ENCODE results near the gene THSD4.

The THSD4 gene

DNA sequence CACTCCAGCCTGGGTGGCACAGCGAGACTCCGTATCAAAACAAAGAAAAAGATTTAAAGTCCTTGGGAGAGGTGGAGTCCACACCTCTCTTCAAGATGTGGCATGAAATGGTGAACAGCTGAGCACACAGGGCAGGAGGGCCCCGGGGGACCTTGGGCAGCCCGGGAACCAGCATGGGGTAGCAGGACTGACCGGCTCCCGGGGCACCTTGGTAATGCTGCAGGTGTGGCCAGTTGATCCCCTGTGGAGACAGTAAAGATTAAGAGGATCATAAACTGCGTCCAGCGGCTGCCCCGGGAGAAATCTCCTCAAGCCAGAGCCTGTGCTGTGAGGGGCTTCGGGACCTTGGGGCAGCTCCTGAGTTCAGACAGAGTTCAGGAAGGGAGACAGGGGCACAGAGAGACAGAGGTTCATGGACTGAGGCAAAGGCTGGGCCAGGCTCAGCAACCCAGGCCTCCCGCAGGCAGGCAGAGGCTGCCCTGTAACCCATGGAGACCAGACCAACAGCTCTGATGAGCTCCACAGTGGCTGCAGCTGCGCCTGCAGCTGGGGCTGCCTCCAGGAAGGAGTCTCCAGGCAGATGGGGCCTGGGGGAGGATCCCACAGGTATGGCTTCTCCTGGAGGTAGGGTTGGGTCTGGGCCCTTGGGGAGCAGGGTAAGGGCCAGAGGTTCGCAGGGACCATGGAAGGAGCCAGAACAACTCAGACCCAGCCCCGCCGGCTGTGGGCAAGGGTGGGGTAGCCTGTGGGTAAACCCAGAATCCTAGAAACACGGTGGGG is 695.2 kb downstream of the THSD4 start, which contains the start of gene NR2E3:
Gene NR2E3, plus strand, starts transcription at position 299 of the 780 bp plus-strand sequence. Its CDS starts 190 bp downstream, at position 489.
- TF ChIP-seq, protein P1, sequence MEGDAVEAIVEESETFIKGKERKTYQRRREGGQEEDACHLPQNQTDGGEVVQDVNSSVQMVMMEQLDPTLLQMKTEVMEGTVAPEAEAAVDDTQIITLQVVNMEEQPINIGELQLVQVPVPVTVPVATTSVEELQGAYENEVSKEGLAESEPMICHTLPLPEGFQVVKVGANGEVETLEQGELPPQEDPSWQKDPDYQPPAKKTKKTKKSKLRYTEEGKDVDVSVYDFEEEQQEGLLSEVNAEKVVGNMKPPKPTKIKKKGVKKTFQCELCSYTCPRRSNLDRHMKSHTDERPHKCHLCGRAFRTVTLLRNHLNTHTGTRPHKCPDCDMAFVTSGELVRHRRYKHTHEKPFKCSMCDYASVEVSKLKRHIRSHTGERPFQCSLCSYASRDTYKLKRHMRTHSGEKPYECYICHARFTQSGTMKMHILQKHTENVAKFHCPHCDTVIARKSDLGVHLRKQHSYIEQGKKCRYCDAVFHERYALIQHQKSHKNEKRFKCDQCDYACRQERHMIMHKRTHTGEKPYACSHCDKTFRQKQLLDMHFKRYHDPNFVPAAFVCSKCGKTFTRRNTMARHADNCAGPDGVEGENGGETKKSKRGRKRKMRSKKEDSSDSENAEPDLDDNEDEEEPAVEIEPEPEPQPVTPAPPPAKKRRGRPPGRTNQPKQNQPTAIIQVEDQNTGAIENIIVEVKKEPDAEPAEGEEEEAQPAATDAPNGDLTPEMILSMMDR (IDR thresholded peaks at IDR 0.05; ENCODE audit: low read depth, low read length), result no peak

DNA sequence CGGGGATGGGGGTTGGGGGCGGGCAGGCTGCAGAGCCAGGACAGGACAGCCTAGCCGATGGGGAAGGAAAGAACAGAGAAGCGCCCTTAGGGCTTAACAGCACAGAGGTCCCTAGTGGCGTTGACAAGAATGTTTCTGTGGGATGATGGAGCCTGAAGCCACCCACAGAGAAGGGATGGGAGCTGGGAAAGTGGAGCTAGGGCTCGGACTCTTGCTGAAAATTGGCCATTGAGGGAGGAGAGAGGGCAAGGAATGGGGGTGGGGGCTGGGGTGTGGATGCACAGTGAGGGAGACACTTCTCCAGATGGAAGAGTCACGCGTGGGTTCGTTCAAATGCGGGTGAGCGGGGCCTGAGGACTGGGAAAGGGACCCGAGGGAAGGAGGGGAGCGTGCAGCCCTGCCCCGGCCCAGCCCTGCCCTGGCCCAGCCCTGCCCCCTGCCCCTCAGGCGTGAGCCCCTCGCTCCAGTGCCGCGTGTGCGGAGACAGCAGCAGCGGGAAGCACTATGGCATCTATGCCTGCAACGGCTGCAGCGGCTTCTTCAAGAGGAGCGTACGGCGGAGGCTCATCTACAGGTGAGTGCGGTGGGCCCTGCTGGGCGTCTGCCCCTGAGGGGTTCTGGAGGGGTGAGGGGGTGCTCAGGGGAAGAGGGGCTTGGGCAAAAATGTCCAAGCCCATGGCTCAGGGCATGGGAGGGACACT is 695.9 kb downstream of the THSD4 start:
- H3K4me3 ChIP-seq (ENCODE audit: low read depth, low read length), result no peak overlapping the region

More for the DNA sequence above, 695.2 kb downstream of the THSD4 start, which contains the start of gene NR2E3:
- Histone ChIP-seq H3K36me3 (no peaks in the 10 kb centered on the region), H3K27me3 (ENCODE audit: insufficient read depth, low read depth, severe bottlenecking) (peaks cover 10% of the 10 kb centered on the region), H3K4me3 (ENCODE audit: low read depth, low read length) (no peak within 1 kb of the TSS), H3K9me3 (ENCODE audit: severe bottlenecking) (no peaks in the 10 kb centered on the region), H3K27ac (no peak within 1 kb of the TSS)
- peak; percentile 60 for DNase-seq

DNA sequence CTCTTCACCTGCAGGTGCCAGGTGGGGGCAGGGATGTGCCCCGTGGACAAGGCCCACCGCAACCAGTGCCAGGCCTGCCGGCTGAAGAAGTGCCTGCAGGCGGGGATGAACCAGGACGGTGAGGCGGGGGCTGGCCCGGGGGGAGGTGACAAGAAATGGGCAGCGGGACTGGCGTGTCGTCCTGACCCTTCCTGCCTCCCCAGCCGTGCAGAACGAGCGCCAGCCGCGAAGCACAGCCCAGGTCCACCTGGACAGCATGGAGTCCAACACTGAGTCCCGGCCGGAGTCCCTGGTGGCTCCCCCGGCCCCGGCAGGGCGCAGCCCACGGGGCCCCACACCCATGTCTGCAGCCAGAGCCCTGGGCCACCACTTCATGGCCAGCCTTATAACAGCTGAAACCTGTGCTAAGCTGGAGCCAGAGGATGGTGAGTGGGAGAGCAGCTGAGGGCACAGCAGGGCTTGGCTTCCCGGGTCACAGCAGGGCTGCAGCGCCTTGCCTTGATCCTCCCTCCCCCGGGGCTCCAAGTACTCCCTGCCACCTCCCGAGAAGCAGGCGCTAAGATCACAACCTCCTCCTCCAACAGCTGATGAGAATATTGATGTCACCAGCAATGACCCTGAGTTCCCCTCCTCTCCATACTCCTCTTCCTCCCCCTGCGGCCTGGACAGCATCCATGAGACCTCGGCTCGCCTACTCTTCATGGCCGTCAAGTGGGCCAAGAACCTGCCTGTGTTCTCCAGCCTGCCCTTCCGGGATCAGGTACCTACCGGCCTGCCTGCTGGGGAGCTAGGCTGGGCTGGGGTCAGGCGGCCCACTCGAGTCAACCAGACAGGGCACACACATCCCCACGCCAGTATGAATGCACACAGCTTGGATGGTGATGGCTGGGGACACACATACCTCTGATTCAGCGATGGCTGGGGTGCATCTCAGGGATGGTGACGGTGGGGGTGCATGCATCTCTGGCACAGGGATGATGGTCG is 696.8 kb downstream of the THSD4 start:
- Histone ChIP-seq H3K27ac (no peak overlapping the region), H3K9me3 (ENCODE audit: severe bottlenecking) (no peaks in the 10 kb centered on the region), H3K36me3 (no peaks in the 10 kb centered on the region), H3K27me3 (ENCODE audit: insufficient read depth, low read depth, severe bottlenecking) (peaks cover 10% of the 10 kb centered on the region), H3K4me3 (ENCODE audit: low read depth, low read length) (no peak overlapping the region)
- TF ChIP-seq, protein P1 (IDR thresholded peaks at IDR 0.05; ENCODE audit: low read depth, low read length), result no peak
- peak; percentile 41 for DNase-seq

More for the DNA sequence above, 695.9 kb downstream of the THSD4 start:
- DNase-seq, result no peak
- H3K27me3 ChIP-seq (ENCODE audit: insufficient read depth, low read depth, severe bottlenecking), result peaks cover 10% of the 10 kb centered on the region
- no peaks in the 10 kb centered on the region for H3K36me3 ChIP-seq
- no peak overlapping the region for H3K27ac ChIP-seq
- no peaks in the 10 kb centered on the region for H3K9me3 ChIP-seq (ENCODE audit: severe bottlenecking)
- TF ChIP-seq, protein P1 (IDR thresholded peaks at IDR 0.05; ENCODE audit: low read depth, low read length), result no peak

DNA sequence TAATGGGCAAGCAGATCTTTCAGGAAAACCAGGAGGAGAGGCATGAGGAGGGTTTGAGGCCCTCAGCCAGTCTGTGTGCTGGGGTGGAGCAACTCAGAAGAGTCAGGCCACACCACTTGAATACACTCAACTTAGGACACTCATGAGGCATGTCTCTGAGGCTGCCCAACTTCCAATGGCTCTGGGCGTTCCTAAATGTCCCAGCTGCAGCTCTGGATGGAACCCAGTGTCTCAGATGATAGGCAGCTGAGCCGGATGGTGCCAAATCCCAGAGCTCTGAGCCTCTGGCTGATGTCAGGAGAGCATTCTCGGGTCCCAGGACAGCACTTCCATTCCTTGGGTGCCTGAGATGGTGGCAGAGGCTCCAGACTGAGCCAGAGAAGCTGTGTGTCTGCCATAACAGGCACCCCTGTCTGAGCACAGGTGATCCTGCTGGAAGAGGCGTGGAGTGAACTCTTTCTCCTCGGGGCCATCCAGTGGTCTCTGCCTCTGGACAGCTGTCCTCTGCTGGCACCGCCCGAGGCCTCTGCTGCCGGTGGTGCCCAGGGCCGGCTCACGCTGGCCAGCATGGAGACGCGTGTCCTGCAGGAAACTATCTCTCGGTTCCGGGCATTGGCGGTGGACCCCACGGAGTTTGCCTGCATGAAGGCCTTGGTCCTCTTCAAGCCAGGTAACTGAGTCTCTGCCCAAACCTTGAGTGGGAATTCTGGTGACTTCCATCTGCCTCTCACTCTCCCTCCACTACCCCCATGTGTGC is 697.9 kb downstream of the THSD4 start:
- no peaks in the 10 kb centered on the region for H3K36me3 ChIP-seq

More for the DNA sequence above, 697.9 kb downstream of the THSD4 start:
- Histone ChIP-seq H3K27ac (no peak overlapping the region), H3K27me3 (ENCODE audit: insufficient read depth, low read depth, severe bottlenecking) (peaks cover 8% of the 10 kb centered on the region), H3K4me3 (ENCODE audit: low read depth, low read length) (no peak overlapping the region), H3K9me3 (ENCODE audit: severe bottlenecking) (no peaks in the 10 kb centered on the region)
- TF ChIP-seq, protein P1 (IDR thresholded peaks at IDR 0.05; ENCODE audit: low read depth, low read length), result no peak
- no peak for DNase-seq
